IMR-90 (cell line): ENCODE results near the gene AFDN. TPM values are rescaled to one million over a fixed set of nuclear protein-coding genes. Genes with fewer than 3 reads are reported as not detected.

Experiments used
- ATAC-seq: fragments of 200-7000 bp; cut with Tn5 transposase; 2 replicates; pipeline ENCODE4 v1.9.1; 2020; ENCODE audit warnings: low read depth, mild to moderate bottlenecking, moderate library complexity
- BruUV-seq: library from RNA; stranded (reverse); fragments of 400-500 nt; replicated peaks from 2 replicates; lab custom pipeline; 2021; lab: Mats Ljungman, UMichigan
- CTCF ChIA-PET: fragments of 300-600 bp; formaldehyde crosslinking; extraction: SDS; loops from one replicate; lab custom pipeline; 2021; ENCODE audit warnings: antibody characterized with exemption; lab: Yijun Ruan, JAX
- POLR2A ChIA-PET: fragments of 300-600 bp; sonication (Branson Sonifier 250); formaldehyde crosslinking; loops from one replicate; lab custom pipeline; 2022; ENCODE audit warnings: antibody characterized with exemption; ENCODE audit not compliant: unreplicated experiment; lab: Charles Lee
- DNase-seq: peaks from one replicate; pipeline ENCODE4 v3.0.0; 2013
- H2AFZ ChIP-seq: replicated peaks from 2 replicates; pipeline ENCODE3; 2013; ENCODE audit warnings: low read length, mild to moderate bottlenecking; ENCODE audit not compliant: poor library complexity
- H2AK5ac ChIP-seq: 2 replicates; pipeline ENCODE4 v1.6.1; 2013; ENCODE audit warnings: low read depth, low read length, inconsistent platforms
- H2AK9ac ChIP-seq: replicated peaks from 2 replicates; pipeline ENCODE3; 2013; ENCODE audit warnings: mild to moderate bottlenecking, low read depth, low read length, moderate library complexity; ENCODE audit not compliant: poor library complexity
- H2BK120ac ChIP-seq: 2 replicates; pipeline ENCODE4 v1.6.1; 2013; ENCODE audit warnings: low read depth, low read length, inconsistent platforms
- H2BK15ac ChIP-seq: 3 replicates; pipeline ENCODE4 v1.6.1; 2013; ENCODE audit warnings: low read depth, low read length, inconsistent platforms
- H2BK20ac ChIP-seq: 2 replicates; pipeline ENCODE4 v1.6.1; 2013; ENCODE audit warnings: low read depth, mild to moderate bottlenecking, inconsistent platforms, low read length, moderate library complexity
- H2BK5ac ChIP-seq: 2 replicates; pipeline ENCODE4 v1.6.1; 2013; ENCODE audit warnings: mild to moderate bottlenecking, low read depth, low read length, inconsistent platforms; ENCODE audit not compliant: poor library complexity, severe bottlenecking
- H3K14ac ChIP-seq: replicated peaks from 2 replicates; pipeline ENCODE4 v1.6.1; 2013; ENCODE audit warnings: low read depth, low read length, inconsistent platforms
- H3K18ac ChIP-seq: 2 replicates; pipeline ENCODE4 v1.6.1; 2013; ENCODE audit warnings: low read depth, low read length, control low read depth
- H3K23ac ChIP-seq: 2 replicates; pipeline ENCODE4 v1.6.1; 2013; ENCODE audit warnings: low read depth, low read length, inconsistent platforms
- H3K27ac ChIP-seq: 2 replicates; pipeline ENCODE4 v1.5.1; 2013; ENCODE audit warnings: mild to moderate bottlenecking, control low read depth, low read length; ENCODE audit not compliant: insufficient read depth
- H3K27me3 ChIP-seq: 2 replicates; pipeline ENCODE4 v1.6.1; 2013; ENCODE audit warnings: low read length; ENCODE audit not compliant: control insufficient read depth, insufficient read depth
- H3K36me3 ChIP-seq: 2 replicates; pipeline ENCODE4 v1.6.1; 2013; ENCODE audit warnings: low read length, mixed read lengths; ENCODE audit not compliant: control insufficient read depth, insufficient read depth
- H3K4ac ChIP-seq: 2 replicates; pipeline ENCODE4 v1.6.1; 2013; ENCODE audit warnings: low read depth, low read length, inconsistent platforms
- H3K4me1 ChIP-seq: 2 replicates; pipeline ENCODE4 v1.6.1; 2013; ENCODE audit warnings: low read length, mixed read lengths; ENCODE audit not compliant: control insufficient read depth, insufficient read depth
- H3K4me2 ChIP-seq: 2 replicates; pipeline ENCODE4 v1.6.1; 2013; ENCODE audit warnings: low read depth, mild to moderate bottlenecking, control low read depth, low read length, moderate library complexity
- H3K4me3 ChIP-seq: 2 replicates; pipeline ENCODE4 v1.5.1; 2013; ENCODE audit warnings: low read depth, mild to moderate bottlenecking, control low read depth, low read length, moderate library complexity; ENCODE audit not compliant: insufficient read depth
- H3K56ac ChIP-seq: 2 replicates; pipeline ENCODE4 v1.6.1; 2013; ENCODE audit warnings: low read length, inconsistent platforms; ENCODE audit not compliant: insufficient read depth; ENCODE audit errors: extremely low read depth
- H3K79me1 ChIP-seq, 2 experiments: 2 replicates each; pipeline ENCODE4 v1.6.1; 2013; ENCODE audit warnings: low read length in 2 of 2, inconsistent platforms in 1 of 2, low read depth in 1 of 2
- H3K9ac ChIP-seq: 2 replicates; pipeline ENCODE4 v1.6.1; 2013; ENCODE audit warnings: low read depth, low read length, control low read depth
- H3K9me1 ChIP-seq: 2 replicates; pipeline ENCODE4 v1.6.1; 2013; ENCODE audit warnings: low read length, inconsistent platforms; ENCODE audit not compliant: insufficient read depth
- H3K9me3 ChIP-seq: 2 replicates; pipeline ENCODE4 v1.6.1; 2013; ENCODE audit warnings: low read length; ENCODE audit not compliant: control insufficient read depth, insufficient read depth
- H4K20me1 ChIP-seq: 2 replicates; pipeline ENCODE4 v1.6.1; 2013; ENCODE audit warnings: low read length, inconsistent platforms; ENCODE audit not compliant: insufficient read depth
- H4K5ac ChIP-seq: 2 replicates; pipeline ENCODE4 v1.6.1; 2013; ENCODE audit warnings: mild to moderate bottlenecking, low read depth, low read length, control low read depth
- H4K8ac ChIP-seq, 2 experiments: 2 replicates each; pipeline ENCODE4 v1.6.1; 2013; ENCODE audit warnings: low read depth in 2 of 2, low read length in 2 of 2, control low read depth in 1 of 2, inconsistent platforms in 1 of 2
- H4K91ac ChIP-seq: 2 replicates; pipeline ENCODE4 v1.6.1; 2013; ENCODE audit warnings: low read depth, low read length, inconsistent platforms; ENCODE audit not compliant: insufficient read depth
- CEBPB ChIP-seq: IDR thresholded peaks from 2 replicates; pipeline ENCODE4 v1.6.1; 2012; ENCODE audit warnings: low read depth, low read length, improper control_type of control experiment
- CHD1 ChIP-seq: IDR thresholded peaks from 2 replicates; pipeline ENCODE4 v1.6.1; 2012; ENCODE audit warnings: low read depth, low read length, improper control_type of control experiment
- POLR2A ChIP-seq: IDR thresholded peaks from 2 replicates; pipeline ENCODE4 v1.6.1; 2012; ENCODE audit warnings: mild to moderate bottlenecking, low read depth, low read length
- RCOR1 ChIP-seq: IDR thresholded peaks from 2 replicates; pipeline ENCODE4 v1.6.1; 2012; ENCODE audit warnings: mild to moderate bottlenecking, low read length, improper control_type of control experiment; ENCODE audit not compliant: insufficient replicate concordance
- USF2 ChIP-seq: fragments of 150-350 bp; IDR thresholded peaks from 2 replicates; pipeline ENCODE4 v1.6.1; 2017; ENCODE audit warnings: mild to moderate bottlenecking, antibody characterized with exemption, low read length, low read depth
- WGBS, 2 experiments: methylation state at CpG; one replicate each; pipeline versions ENCODE4 v1.1.5 to v1.1.7; 2013; ENCODE audit warnings: missing lambda C conversion rate in 2 of 2; ENCODE audit not compliant: insufficient read length in 1 of 2; ENCODE audit errors: extremely low coverage in 2 of 2; 5-methylcytosine and 5-hydroxymethylcytosine counted together
- dilution Hi-C: fragments of 300-500 bp; cut with HindIII; formaldehyde crosslinking; loops from one replicate; pipeline ENCODE4 v1.14.3; 2018; ENCODE audit warnings: low sequenced_read_pairs; ENCODE audit not compliant: unreplicated experiment
- in situ Hi-C: fragments of 300-500 bp; cut with MboI; formaldehyde crosslinking; loops from 3 replicates; pipeline ENCODE4 v1.14.3; 2019; ENCODE audit warnings: low sequenced_read_pairs, inconsistent platforms, mixed read lengths
- intact Hi-C: fragments of 100-400 bp; cut with micrococcal nuclease; formaldehyde crosslinking; loops from 2 replicates; pipeline ENCODE4 v1.10.0; 2022
- polyA plus RNA-seq, 3 experiments: library from polyadenylated mRNA; depleted of rRNA; stranded (reverse); fragments of >200 nt; gene quantifications; 2 replicates each; pipeline ENCODE4 v1.2.3, GENCODE V29; 2012; ENCODE audit warnings: low replicate concordance in 1 of 3
- total RNA-seq: library from RNA; depleted of rRNA; stranded (reverse); fragments of >200 nt; gene quantifications from 2 replicates; pipeline ENCODE4 v1.2.3, GENCODE V29; 2012

Gene AFDN
- total and polyA plus RNA-seq, 2 of the 4 experiments (the other 2 are of a cell fraction): 11.6 to 20.8 TPM

- Histone ChIP-seq H3K4me3 (no peak overlapping the region), H4K91ac (no peak overlapping the region), H2BK20ac (no peak overlapping the region), H3K27ac (no peak overlapping the region), H3K27me3 (no peaks in the 10 kb centered on the region; the same call in 1 of the 2 replicates), H2BK120ac (no peak overlapping the region), H2AK5ac (no peak overlapping the region), H3K79me1 (no peaks in the 10 kb centered on the region), H4K20me1 (no peaks in the 10 kb centered on the region), H3K4me2 (no peak overlapping the region), H2AFZ (no peak overlapping the region), H4K8ac (no peak overlapping the region), H3K4me1 (no peaks in the 10 kb centered on the region), H2BK15ac (no peak overlapping the region), H3K56ac (no peak overlapping the region), H3K9ac (no peak overlapping the region), H3K18ac (no peak overlapping the region), H3K9me1 (no peaks in the 10 kb centered on the region), H3K36me3 (no peaks in the 10 kb centered on the region), H3K23ac (no peak overlapping the region), H4K5ac (no peak overlapping the region), H3K9me3 (no peaks in the 10 kb centered on the region), H2BK5ac (no peak overlapping the region), H3K14ac (no peak overlapping the region), H3K4ac (no peak overlapping the region), H2AK9ac (no peak overlapping the region)
- in situ Hi-C loops (no loop called here), dilution Hi-C loops (no loop called here), intact Hi-C loops (no loop called here)
- no TSS peak for BruUV-seq
- no peak for ATAC-seq
- 60% methylated on average over 3 of the region's 23 CpGs; no CpG with 5 or more reads in 1 of the 2 experiments for WGBS, 2 experiments
- CTCF ChIA-PET: no interaction called here
- POLR2A ChIA-PET: no interaction called here
- no peak for DNase-seq
- no peak for TF ChIP-seq USF2
- no peak for TF ChIP-seq POLR2A
- no peak for TF ChIP-seq CEBPB
- TF ChIP-seq CHD1: no peak
- no peak for TF ChIP-seq RCOR1
These were observed 38.7 kb upstream of the AFDN start for GRCh38 chr6:167787896-167788562.
